Ishikawa (cell line): ENCODE measurements around the gene SYVN1.

Experiments used
- CEBPB ChIP-seq: IDR thresholded peaks from 2 replicates; pipeline ENCODE4 v1.6.1; 2012
- CREB1 ChIP-seq: IDR thresholded peaks from 2 replicates; pipeline ENCODE4 v1.6.1; 2012; ENCODE audit warnings: low read depth
- EGR1 ChIP-seq: IDR thresholded peaks from 2 replicates; pipeline ENCODE4 v1.6.1; 2012
- EP300 ChIP-seq: IDR thresholded peaks from 2 replicates; pipeline ENCODE4 v1.6.1; 2012; ENCODE audit warnings: borderline replicate concordance
- FOXM1 ChIP-seq: IDR thresholded peaks from 2 replicates; pipeline ENCODE4 v1.6.1; 2012; ENCODE audit warnings: low read depth, borderline replicate concordance
- MAX ChIP-seq: IDR thresholded peaks from 2 replicates; pipeline ENCODE4 v1.6.1; 2012
- RAD21 ChIP-seq: IDR thresholded peaks from 2 replicates; pipeline ENCODE4 v1.6.1; 2012; ENCODE audit warnings: low read depth
- TAF1 ChIP-seq: IDR thresholded peaks from 2 replicates; pipeline ENCODE4 v1.6.1; 2012; ENCODE audit warnings: low read depth, mild to moderate bottlenecking
- TCF12 ChIP-seq: IDR thresholded peaks from 2 replicates; pipeline ENCODE4 v1.6.1; 2012; ENCODE audit warnings: low read depth
- TEAD4 ChIP-seq: IDR thresholded peaks from 2 replicates; pipeline ENCODE4 v1.6.1; 2012
- USF1 ChIP-seq: IDR thresholded peaks from 2 replicates; pipeline ENCODE4 v1.6.1; 2012
- YY1 ChIP-seq: IDR thresholded peaks from 2 replicates; pipeline ENCODE4 v1.6.1; 2012; ENCODE audit warnings: low read depth
- ZBTB7A ChIP-seq: IDR thresholded peaks from 2 replicates; pipeline ENCODE4 v1.6.1; 2012; ENCODE audit warnings: low read depth
- TF ChIP-seq, protein P1 (sequence below): IDR thresholded peaks from 2 replicates; pipeline ENCODE4 v1.6.1; 2012; ENCODE audit warnings: low read depth, mild to moderate bottlenecking

DNA sequence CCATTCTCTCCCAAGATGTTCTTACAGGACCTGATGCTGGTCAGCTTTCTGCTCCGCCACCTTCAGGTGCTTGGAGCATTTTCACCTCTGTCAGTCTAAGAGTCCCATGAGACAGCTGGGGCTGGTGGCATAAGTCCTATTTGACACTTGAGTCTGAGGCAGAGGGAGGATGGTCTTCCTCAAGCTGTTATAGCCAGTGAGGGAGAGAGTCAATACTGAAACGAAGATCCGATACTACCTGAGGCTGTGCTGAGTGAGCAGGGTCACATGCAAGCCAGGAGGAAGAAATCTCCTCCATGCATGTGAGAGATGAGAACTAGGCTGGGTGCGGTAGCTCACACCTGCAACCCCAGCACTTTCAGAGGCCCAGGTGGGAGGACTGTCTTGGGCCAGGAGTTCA is 44.7 kb downstream of the SYVN1 start:
- TF ChIP-seq, protein P1, sequence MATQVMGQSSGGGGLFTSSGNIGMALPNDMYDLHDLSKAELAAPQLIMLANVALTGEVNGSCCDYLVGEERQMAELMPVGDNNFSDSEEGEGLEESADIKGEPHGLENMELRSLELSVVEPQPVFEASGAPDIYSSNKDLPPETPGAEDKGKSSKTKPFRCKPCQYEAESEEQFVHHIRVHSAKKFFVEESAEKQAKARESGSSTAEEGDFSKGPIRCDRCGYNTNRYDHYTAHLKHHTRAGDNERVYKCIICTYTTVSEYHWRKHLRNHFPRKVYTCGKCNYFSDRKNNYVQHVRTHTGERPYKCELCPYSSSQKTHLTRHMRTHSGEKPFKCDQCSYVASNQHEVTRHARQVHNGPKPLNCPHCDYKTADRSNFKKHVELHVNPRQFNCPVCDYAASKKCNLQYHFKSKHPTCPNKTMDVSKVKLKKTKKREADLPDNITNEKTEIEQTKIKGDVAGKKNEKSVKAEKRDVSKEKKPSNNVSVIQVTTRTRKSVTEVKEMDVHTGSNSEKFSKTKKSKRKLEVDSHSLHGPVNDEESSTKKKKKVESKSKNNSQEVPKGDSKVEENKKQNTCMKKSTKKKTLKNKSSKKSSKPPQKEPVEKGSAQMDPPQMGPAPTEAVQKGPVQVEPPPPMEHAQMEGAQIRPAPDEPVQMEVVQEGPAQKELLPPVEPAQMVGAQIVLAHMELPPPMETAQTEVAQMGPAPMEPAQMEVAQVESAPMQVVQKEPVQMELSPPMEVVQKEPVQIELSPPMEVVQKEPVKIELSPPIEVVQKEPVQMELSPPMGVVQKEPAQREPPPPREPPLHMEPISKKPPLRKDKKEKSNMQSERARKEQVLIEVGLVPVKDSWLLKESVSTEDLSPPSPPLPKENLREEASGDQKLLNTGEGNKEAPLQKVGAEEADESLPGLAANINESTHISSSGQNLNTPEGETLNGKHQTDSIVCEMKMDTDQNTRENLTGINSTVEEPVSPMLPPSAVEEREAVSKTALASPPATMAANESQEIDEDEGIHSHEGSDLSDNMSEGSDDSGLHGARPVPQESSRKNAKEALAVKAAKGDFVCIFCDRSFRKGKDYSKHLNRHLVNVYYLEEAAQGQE, result no peak
- TF ChIP-seq FOXM1 (no peak), CEBPB (no peak), YY1 (no peak), TAF1 (no peak), EGR1 (no peak), MAX (no peak), EP300 (no peak), CREB1 (no peak), RAD21 (no peak), ZBTB7A (no peak), TCF12 (no peak), TEAD4 (no peak), USF1 (no peak)
